Caki2 (cell line): ENCODE measurements around the gene UCN3. TPM values are rescaled to one million over a fixed set of nuclear protein-coding genes. Genes with fewer than 3 reads are reported as not detected.

Experiments
- total RNA-seq: library from RNA; depleted of rRNA; stranded (reverse); fragments of >200 nt; shearing (Covaris generic); gene quantifications from 2 replicates; pipeline ENCODE4 v1.2.3, GENCODE V29; 2014; ENCODE audit warnings: low replicate concordance; rRNA removed

UCN3 gene
- total RNA-seq, 1 experiment from 2014 or later: not detected

Other genes starting within 250 kb of the UCN3 start
- gene AKR1C8, start 179.8 kb upstream of the UCN3 start, total RNA-seq: 4.3 TPM in 1 of 2 replicates, not detected in the other
- not detected in 2 replicates for gene AKR1C4, start 168.1 kb upstream of the UCN3 start, total RNA-seq
- gene TUBAL3, start 39.9 kb downstream of the UCN3 start, total RNA-seq: not detected in 2 replicates
- 10.8 and 33.6 TPM in 2 replicates for gene NET1, start 47.6 kb downstream of the UCN3 start, total RNA-seq
- not detected in 2 replicates for gene CALML5, start 134.6 kb downstream of the UCN3 start, total RNA-seq
- not detected in 2 replicates for gene CALML3, start 160.0 kb downstream of the UCN3 start, total RNA-seq